GM21619 (cell line): ENCODE data around the gene SIM1.

Experiments
- ATAC-seq: cut with Tn5 transposase; IDR thresholded peaks from one replicate; pipeline ENCODE4 v1.9.1; 2021; ENCODE audit not compliant: unreplicated experiment

Gene SIM1

DNA sequence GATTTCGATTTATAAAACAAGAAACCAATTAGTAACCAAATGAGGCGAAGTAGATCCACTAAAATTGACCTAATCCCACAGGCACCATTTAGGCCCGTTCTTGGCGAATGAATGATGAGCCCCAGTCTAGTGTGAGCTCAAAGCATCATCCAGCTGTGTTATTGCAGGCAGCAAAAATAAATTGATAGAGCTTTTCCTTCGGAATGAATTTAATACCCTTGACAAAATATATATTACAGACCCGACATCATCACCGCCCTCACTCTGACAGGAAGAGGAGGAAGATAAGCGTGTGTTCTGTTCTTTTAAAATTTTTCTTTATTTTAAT, 7.8 kb downstream of the SIM1 start:
- no peak for ATAC-seq

- ATAC-seq, result no peak
Measured at GRCh38 chr6:100456141-100456907, 8.4 kb downstream of the SIM1 start.

- peak; percentile 56 for ATAC-seq
Measured at GRCh38 chr6:100455230-100456124, 9.2 kb downstream of the SIM1 start.

DNA sequence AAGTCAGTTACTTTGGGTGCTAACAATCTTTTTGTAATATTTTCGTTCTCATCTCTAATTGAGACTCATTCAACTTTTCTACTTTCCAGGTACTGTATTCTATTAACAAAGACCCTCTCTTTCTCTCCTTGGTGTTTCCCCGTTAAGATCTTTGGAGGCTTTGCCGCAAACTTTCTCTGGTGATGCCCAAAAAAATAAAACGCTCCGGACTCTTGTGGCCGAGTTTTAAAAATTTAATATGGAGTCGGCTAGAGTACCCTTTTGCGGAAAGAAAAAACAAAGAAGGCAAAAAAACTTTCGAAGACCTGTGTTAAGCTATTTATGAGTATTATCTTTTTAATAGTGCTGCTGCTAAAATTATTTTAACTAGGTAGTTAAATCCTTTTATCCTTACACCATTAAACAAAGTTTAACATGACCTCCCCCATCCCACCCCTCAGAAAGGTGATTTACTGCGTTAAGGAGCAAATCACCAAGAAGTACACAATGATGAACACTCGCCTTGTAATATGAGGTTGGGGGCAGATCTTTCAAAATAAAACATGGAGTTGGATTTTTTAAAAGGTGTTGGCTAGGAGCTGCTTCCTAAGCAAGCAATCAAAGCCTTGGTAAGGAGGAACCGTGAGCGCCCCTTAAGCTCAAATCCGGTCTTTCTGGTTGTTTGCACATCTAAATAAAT, 10.0 kb downstream of the SIM1 start:
- ATAC-seq, result no peak

DNA sequence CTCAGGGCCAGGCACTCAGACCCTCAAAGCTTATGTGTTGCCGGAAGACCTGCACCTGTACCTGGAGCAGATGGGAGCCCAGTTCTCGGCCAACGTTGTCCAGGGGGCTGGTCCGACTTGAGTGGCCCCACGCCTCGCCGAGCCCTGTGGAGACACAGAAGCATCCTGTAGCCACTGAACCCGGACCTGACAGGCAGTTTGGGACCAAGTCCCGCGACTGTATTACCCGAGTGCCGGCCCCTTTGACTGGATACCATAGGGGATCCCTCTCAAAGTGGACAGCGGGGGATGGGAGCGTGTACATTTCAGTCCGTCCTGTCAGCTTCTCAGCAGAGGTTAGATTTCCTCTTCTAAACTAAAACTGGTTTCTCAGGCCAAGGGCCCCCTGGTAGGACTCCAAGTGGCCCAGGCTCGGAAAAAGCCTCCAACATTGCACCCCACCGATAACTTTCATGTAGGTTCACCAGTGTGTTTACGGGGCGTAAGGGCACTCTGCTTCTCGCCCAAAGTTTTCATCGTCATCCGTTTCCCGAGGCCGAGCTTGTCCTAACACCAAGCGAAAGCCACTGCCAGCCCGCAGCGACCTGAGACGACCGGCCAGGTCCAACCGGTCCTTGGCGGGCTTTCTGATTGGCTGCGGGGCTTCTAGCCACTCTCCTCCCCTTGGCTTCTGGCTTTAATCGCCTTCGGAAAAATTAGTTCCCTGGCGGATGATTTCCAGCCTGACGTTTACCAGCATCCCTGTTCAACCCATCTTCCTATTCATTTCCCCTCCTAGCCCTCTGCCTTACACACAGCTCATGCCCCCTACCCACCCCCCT, 10.8 kb downstream of the SIM1 start:
- ATAC-seq, result no peak

DNA sequence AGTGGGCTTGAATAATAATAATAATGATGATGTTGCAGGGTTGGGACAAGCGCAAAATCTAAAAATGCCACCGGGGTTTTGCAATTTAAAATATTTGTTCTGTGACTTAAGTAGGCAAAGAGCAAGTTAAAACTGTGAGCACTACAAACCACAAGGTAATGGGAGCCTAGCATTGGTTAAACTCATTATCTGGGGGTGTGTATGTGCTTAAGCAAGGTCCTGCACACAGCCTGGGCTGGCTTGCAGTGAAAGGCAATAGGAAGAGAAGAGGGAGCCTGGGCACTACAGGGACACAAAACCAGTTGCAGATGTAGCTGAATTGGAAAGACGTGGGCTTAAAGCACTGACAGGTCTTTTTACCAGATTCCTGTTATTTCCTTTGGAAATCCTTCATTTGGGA, 11.7 kb downstream of the SIM1 start:
- ATAC-seq, result no peak

GRCh38 chr6:100451577-100451976, 13.1 kb downstream of the SIM1 start:
- no peak for ATAC-seq

DNA sequence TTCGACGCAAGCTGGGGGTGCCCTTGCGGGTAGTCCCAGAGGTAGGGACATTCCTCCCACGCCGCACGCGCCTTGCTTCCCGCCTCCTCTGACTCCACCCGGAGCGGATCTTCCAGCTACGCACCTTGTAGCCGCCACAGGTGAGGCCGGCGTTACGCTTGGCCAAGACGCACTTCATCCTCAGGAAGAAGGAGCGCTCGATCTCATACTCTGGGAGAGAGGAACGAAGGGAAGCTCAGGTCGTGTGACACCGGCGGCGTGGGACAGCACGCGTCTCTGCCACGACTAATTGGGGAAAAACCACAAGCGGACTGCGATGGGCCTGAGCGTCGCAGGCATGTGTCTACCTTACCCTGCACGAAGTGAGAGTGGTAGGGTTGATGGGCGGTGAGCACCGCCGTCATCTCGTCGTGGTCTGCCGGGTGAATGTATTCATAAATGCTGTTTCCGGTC, 15.5 kb downstream of the SIM1 start:
- ATAC-seq, result no peak

DNA sequence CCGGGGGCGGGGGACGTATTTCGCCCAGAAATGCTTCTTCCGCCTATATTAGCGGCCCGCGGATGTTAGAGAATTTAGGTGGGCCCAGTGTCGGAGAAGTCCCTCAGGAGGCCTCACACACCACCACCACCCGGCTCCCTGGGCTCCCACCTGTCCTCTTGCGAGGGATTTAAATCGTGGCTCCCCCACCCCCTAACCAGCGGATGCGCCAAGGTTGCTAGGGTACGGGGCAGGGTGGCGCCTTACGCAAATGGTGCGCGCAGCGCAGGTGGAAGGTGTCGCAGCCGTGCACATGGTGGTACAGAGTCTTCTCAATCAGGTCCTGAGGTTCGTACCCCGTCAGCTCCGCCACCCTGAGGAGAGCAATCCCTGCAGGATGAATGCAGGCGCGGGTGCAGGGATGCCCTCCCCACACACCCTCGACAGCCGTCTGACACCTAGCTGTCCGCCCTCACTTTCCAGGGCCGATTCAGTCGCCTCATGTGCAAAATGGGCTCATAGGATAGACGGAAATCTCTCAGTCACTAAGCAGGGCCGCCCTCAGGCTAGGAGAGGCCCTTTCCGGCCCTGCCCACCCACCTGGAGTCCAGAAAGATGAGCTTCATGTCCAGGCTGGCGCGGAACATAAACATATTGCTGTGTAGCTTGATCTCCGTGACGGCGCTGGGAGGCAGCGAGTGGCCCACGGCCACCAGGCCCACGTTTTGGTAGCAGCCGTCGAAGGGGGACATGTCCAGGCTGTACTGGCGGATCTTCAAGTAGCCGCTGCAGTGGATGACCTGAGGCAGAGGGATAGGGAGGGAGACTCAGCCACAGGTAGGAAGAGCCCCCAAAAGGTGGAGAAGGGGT, 16.6 kb downstream of the SIM1 start:
- no peak for ATAC-seq

DNA sequence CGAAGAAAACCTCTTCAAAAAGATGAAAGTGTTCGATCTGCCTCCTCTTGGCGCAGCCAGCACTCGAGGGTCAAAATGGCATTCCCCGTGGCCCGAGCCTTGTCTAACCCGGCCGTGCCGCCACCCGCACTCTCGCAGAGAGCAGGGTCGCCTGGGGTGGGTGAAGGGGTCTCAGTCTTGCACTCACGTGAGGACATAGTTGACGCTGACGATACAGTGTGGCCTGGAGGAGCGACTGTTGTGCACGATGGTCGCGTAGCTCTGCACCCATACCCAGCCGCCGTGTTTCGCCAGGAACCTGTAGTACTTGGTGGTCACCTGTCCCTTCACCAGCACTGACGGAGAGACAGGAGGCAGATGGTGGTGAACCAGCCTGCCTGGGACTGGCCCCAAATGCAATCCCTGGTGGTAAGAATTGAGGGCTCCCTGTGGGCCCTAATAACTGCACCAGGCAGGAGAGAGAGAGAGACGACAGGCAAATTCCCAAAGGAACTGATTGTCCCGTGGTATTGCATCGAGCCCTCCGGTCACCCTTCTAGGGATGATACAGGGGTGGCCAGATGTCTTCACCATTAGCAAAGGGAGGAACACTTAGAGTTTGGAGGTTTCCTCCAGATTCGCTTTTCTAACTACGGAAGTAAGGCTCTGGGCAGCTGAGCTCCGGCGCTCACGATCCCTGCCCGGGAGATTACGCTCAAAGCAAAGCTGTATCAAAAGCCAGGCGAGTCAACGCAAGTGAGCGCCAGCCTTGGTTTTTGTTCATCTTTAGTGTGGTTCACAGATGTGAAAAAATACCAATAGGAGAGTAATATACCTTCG, 17.4 kb downstream of the SIM1 start:
- no peak for ATAC-seq

DNA sequence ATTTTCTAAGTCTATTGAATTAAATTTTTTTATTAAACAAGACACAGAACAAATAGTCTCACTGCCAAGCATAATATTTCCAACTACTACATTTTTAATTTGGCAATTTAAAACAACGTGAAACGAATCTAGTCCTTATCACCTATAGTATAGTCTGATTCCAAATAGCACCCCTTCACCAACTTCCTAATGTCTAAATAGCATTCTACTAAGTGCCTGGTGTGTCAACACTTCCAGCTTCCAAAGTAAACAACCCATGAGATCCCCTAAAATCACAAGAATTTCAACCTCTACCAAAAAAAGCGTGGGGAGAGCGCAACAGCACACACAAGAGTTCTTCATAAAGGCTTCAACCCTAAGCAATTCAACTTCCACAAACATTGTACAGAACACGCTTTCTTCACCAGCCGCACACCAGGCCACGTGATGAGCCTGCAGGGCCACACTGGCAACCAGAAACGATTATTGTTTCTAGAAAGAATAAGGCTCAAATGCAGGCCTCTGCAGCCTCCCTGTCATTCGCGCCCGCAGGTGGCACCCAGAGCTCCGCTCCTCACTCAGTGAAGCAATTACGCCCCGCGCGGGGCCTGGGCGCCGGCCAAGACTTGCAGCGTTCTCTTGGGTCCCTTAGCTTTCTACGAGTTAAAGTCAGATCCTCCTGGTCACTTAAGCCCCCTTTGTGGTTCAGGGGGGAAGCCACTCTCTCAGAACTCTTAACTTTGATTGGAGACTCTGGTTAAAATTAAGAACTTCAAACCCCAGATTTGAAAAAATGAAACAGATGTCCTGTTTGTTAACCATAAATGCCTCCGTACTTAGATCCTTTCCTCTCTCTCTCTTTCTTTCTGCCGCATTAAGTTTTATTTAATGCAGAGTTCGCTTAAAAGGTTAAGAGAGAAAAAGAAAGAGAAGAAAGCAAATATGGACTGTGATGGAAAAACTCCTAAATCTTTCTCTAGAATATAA, 18.3 kb downstream of the SIM1 start:
- peak; percentile 69 for ATAC-seq

DNA sequence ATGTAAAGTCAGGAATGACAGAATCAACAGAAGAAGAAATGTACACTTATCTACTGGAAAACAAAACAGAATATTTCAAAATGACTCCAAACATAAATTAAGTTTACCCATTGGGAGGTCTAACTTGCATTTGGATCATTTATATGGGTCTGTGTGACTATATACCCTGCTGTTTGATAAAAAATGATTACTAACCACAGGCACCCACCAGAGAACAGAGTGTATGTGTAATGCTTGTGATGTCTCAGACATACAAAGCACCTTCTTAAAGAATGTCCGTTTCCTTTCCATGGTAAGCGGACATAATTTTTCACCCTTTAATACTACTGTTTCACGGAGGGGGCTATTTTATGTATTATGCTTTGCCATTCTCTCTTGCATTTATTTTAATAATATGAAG, 19.2 kb downstream of the SIM1 start:
- no peak for ATAC-seq

GRCh38 chr6:100440935-100441334, 23.8 kb downstream of the SIM1 start:
- ATAC-seq, result no peak

DNA sequence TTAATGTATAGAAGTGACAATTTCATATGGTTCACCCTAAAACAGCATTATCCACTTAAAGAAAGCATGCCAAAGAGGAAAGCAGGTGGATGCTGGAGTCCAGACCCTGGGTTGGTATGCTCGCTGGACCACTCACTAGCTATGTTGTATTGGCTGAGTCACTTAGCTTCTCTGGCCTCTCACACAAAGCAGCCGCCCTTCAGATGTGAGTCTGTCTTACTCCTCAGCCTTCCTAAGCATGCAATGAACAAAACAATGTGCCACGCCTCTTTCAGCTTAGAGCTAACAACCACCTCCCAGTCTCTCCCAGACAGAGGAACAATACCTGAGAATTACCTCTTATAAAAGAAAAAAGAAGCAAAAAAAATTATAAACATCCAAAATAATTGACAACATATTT, 29.4 kb downstream of the SIM1 start:
- no peak for ATAC-seq

- no peak for ATAC-seq
Measured at GRCh38 chr6:100433726-100434435, 30.8 kb downstream of the SIM1 start.

DNA sequence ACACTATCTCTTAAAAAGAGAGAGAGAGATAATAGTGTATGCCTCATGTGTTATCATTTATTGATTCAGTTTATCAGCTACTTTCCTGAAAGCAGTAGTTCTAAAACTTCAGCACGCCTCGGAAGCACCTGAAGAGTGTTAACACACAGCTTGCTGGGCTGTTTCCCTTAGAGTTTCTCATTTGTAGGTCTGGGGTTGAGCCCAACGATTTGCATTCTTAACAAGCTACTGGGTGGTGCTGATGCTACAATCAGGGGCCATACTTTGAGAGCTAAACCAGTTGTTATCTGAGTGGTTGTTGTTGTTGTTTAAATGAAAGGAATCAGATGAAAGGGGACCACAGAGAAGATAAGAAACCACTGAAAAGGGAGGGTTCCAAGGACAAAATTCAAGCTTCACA, 32.6 kb downstream of the SIM1 start:
- no peak for ATAC-seq

DNA sequence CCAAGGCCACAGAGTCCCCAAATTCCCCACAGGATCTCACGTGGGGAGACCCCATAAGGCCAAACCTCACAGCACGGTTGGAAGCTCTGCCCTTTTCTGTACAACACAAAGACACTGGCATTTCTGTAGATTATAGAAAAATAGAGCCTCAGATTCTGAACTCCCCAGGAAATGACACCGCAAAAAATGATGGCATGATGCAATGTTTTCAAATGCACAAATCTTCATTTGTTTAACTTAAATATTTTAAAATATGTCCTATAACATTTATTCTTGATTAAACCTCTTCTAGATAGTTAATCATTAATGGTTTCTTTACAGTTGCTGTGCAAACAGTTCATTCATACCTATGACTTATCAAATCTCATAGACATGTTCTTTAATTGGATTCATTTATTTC, 33.8 kb downstream of the SIM1 start:
- no peak for ATAC-seq
